Islet precursor cell (in vitro differentiated cells): ENCODE results near the gene PPME1.
"Not testable (repeated sequence)": the region's sequence is repeated elsewhere in the genome, so short reads cannot be mapped to it uniquely, and the experiment has no call there.

ENCODE experiments used
- DNase-seq: peaks from one replicate; pipeline ENCODE4 v3.0.0-alpha.2; 2018

Gene PPME1

GRCh38 chr11:74170694-74171629 lies at the start of gene PPME1, which contains the start of gene C2CD3:
PPME1 (plus strand) TSS chr11:74171289; CDS start chr11:74171422, 133 bp downstream.
C2CD3 (minus strand) TSS chr11:74171002; CDS start chr11:74170792, 210 bp downstream.
- peak; percentile 100 for DNase-seq

DNA sequence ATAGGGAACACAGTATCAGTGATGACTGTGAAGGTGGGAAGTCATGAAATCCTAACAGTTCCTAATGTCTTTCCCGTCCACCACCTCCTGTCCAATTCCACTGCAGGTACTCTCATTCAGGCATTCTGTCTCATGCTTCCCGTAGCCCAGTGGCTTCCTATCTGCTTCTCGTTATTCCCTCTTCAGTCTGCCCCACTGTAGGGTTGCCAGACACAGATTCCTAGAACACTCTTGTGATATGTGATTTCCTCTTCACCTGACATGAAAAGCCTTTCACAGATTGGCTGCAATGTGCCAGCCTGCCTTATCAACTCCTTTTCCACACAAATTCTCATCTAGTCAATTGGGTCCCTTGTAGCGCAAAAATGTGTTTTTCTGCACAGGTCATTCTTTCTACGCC lies 49.3 kb upstream of the PPME1 start:
- DNase-seq = no peak

GRCh38 chr11:74123008-74123448 lies 48.1 kb upstream of the PPME1 start:
- no peak for DNase-seq

DNA sequence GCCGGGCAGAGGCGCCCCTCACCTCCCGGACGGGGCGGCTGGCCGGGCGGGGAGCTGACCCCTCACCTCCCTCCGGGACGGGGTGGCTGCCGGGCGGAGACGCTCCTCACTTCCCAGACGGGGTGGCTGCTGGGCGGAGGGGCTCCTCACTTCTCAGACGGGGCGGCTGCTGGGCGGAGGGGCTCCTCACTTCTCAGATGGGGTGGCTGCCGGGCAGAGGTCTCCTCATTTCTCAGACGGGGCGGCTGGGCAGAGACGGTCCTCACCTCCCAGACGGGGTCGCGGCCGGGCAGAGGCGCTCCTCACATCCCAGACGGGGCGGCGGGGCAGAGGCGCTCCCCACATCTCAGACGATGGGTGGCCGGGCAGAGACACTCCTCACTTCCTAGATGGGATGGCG lies 42.0 kb upstream of the PPME1 start:
- not testable (repeated sequence) for DNase-seq

GRCh38 chr11:74132833-74133232 lies 38.3 kb upstream of the PPME1 start:
- no peak for DNase-seq

- DNase-seq = no peak
Observed at GRCh38 chr11:74133436-74133835, 37.7 kb upstream of the PPME1 start.

GRCh38 chr11:74134661-74135060 lies 36.4 kb upstream of the PPME1 start:
- no peak for DNase-seq

DNA sequence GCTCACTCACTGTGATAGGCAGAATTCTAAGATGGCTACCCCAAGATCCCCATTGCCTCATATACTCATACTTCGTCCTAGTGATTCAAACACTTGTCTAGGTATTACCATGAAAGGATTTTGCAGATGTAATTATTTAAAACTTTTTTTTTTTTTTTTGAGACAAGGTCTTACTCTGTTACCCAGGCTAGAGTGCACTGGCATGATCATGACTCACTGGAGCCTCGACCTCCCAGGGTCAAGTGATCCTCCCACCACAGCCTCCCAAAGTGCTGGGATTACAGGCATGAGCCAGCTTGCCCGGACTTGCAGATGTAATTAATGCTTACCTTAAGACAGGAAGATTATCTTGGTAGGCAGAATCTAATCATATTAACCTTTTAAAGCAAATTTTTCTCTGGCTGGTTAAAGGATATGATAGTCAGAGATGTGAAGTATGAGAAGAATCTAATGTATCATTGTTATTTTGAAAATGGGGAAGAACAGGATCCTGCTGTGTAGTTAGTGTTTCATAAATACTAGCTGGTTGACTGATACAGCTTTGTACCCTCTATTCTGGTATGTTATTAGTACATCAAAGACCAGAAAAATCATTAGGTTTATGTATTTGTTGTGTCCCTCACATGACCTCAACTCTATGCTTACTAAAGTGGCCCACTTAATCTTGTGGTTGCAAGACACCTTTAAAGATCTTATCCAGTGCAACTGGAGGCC lies 35.8 kb upstream of the PPME1 start:
- peak; percentile 61 for DNase-seq

- DNase-seq = no peak
Observed at GRCh38 chr11:74138021-74138420, 33.1 kb upstream of the PPME1 start.

- DNase-seq = peak; percentile 78
Observed at GRCh38 chr11:74138572-74138971, 32.5 kb upstream of the PPME1 start.

DNA sequence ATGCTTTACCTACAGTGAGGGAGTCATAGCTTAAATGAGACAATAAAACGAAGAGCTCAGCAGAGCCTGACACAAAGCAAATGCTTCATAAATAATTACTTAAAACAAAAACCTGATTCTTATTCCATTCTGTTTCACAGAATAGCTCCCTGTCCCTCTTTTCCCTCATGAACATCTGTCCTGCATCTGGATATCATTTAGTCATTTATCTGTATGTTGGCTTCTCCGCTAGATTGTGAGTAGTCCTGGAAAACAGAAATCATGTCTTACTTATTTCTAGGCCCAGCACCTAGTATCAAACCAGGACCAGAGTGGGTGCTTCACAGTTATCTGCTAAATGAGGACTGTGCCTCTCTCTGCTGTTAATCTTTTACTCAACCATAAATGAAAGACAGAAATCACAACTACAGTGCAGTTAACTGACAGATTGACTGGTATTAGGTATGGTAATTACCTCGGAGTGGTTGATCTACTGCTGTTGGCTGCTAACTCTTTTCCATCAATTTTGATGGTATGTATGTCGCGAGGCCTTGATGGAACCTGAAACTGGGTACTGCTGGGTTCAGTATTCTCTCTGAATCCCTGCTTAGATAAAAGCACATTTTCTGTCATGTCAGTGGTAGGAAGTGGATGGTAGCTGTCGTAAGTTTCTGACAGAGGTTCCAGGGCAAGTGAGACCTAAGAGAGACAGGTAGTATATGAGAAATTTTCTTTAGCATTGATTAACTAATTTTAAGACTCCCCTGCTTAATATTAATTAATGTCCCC lies 31.8 kb upstream of the PPME1 start:
- DNase-seq = no peak

DNA sequence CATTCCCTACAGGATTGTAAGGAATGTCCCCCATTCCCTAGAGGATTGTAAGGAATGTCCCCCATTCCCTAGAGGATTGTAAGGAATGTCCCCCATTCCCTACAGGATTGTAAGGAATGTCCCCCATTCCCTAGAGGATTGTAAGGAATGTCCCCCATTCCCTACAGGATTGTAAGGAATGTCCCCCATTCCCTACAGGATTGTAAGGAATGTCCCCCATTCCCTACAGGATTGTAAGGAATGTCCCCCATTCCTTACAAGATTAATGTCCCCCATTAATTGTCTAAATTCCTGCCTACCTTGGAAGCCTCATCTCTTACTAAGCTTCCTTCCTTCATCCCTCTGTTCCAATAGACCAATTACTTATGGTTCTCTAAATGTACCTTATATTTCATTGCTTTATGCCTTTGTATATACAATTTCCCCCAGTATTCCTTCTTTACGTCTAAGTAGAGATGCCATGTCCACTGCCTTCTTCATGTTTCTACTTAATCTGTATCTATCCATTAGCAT lies 31.1 kb upstream of the PPME1 start:
- DNase-seq = not testable (repeated sequence)

GRCh38 chr11:74141241-74141695 lies 29.8 kb upstream of the PPME1 start:
- DNase-seq = no peak

DNA sequence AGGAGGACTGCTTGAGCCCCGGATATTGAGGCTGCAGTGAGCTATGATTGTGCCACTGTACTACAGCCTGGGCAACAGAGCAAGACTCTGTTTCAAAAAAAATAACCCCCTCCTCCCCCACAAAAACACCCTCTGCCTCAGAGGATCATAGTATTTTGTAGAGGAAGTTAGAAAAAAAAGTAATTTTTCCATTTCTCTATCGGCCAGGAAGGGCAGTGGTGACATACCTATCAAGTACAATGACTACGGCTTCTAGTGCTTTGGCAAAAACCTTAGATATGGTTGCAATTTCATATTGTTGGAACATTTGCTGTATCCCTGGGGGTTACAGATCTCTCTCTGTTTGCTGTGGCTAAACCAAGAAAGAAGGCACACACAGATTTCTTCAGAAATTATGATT lies 29.2 kb upstream of the PPME1 start:
- DNase-seq = no peak

GRCh38 chr11:74142624-74143023 lies 28.5 kb upstream of the PPME1 start:
- DNase-seq = no peak

DNA sequence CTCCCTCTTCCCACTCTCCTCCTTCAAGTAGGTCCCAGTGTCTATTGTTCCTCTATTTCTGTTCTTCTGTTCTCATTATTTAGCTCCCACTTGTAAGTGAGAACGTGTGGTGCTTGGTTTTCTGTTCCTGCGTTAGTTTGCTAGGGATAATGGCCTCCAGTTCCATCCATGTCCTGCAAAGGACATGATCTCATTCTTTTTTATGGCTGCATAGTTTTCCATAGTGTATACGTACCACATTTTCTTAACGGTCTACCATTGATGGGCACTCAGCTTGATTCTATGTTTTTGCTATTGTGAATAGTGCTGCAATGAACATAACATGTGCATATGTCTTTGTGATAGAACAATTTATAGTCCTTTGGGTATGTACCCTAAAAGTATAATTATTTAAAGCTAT lies 26.5 kb upstream of the PPME1 start:
- no peak for DNase-seq

DNA sequence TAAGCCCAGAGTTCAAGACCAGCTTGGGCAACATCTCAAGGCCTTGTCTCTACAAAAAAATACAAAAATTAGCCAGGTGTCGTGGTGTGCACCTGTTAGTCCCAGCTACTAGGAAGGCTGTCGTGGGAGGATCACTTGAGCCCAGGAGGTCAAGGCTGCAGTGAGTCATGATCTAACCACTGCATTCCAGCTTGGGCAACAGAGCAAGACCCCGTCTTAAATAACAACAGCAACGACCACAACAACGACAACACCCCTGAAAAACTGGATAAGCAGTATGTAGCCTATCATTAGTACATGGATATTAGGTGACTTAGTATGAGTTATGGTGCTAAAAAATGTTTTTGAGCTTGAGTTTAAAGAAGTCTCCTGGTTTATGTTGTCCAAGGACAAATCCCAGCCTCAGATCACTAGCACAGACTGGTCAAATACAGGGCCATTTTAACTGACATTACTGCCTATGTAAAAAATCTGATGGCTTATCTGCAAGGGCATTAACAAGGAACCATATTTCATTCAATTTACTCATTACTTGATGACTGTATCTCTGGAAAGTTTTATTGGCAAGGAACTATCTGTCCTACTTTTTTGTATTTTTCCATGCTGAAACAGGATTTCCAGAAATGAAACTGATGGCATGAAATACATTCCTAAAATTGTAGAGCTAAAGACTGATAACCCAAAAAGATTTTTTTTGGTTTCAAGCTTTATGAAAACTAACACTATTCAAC lies 23.7 kb upstream of the PPME1 start:
- no peak for DNase-seq

DNA sequence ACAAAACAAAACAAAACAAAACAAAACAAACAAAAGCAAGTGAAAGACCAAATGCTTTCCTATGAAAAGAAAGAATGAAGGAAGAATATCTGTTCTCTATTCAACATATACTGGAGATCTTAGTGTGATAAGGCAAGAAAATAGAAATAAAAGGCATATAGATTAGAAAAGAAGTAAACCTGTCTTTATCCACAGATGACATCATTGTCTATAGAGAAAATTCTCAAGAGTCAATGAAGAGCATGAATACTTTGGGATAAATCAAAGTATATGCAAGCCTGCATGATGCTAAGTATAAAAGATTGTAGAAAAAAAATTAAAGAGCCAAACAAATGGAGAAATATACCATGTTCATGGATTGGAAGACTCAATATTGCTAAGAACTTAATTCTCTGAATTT lies 17.9 kb upstream of the PPME1 start:
- DNase-seq = no peak

- DNase-seq = no peak
Observed at GRCh38 chr11:74154620-74155281, 16.3 kb upstream of the PPME1 start.

DNA sequence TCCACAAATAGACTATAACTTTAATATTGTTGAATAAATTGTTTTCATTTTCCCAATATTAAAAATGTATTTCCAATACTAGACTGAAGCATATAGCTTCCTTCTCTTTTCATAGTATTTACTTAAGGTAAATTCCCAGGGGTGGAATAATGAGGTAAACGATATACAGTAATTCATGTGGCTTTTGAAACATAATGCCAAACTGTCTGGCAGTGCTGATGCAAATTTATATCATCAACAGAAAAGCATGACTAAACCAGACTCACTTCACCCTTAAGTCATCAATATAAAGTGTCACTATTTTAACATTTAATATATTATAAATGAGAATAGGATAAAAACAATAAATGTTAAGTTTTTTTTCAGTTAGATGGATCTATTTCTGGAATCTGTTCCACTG lies 13.9 kb upstream of the PPME1 start:
- no peak for DNase-seq

DNA sequence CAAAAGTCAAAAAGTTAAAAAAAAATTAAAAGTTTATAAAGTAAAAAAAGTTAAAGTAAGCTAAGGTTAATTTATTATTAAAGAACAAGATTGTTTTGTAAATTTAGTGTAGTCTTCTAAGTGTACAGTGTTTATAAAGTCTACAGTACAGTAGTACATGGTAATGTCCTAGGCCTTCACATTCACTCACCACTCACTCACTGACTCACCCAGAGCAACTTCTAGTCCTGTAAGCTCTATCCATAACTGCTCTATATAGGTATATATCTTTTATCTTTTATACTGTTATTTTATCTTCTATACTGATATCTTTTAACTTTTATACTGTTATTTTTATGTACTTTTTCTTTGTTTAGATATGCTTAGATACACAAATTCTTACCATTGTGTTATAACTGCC lies 11.4 kb upstream of the PPME1 start:
- no peak for DNase-seq
